ENCODE data around the gene TTLL8. TPM values are rescaled to one million over a fixed set of nuclear protein-coding genes. Genes with fewer than 3 reads are reported as not detected.
A peak's percentile ranks its signal among the peaks of the same experiment; 100 is the strongest.

The TTLL8 gene
- total and polyA plus RNA-seq, 2 of the 8 experiments (the other 6 are each of a cell fraction or from before 2014, with no cell fraction given): not detected

- Histone ChIP-seq H2BK120ac (replicated peaks; ENCODE audit: low read depth, low read length) (no peak overlapping the region), H3K14ac (ENCODE audit: insufficient read length) (no peak overlapping the region), H3K9me3 (ENCODE audit: insufficient read depth in 2 of 2, low read depth in 1 of 2, low read length in 1 of 2) (no peaks in the 10 kb centered on the region), H4K5ac (ENCODE audit: insufficient read length, low read depth, low read length) (no peak overlapping the region), H3K23me2 (ENCODE audit: low read depth, low read length) (no peaks in the 10 kb centered on the region), H3K79me2 (ENCODE audit: control insufficient read depth in 1 of 2, insufficient read depth in 2 of 2, low read length in 2 of 2) (no peaks in the 10 kb centered on the region), H3K9ac (replicated peaks in 1 of 4; ENCODE audit: extremely low read depth in 1 of 4, low read depth in 3 of 4, low read length in 3 of 4) (no peak overlapping the region), H2AK5ac (ENCODE audit: low read depth, low read length) (no peak overlapping the region), H2BK15ac (ENCODE audit: low read length) (0 out of 2 replicates have a peak overlapping the region, but pooled peaks have one; percentile 88), H3K4me2 (ENCODE audit: insufficient read depth in 1 of 2, low read depth in 2 of 2, low read length in 2 of 2) (0 out of 4 replicates have a peak overlapping the region, but pooled peaks of 1 of the 2 experiments have one; percentile 55), H4K8ac (ENCODE audit: extremely low read depth, insufficient read depth, low read length) (no peak overlapping the region), H3K79me1 (ENCODE audit: low read depth, low read length) (no peaks in the 10 kb centered on the region), H2BK20ac (ENCODE audit: low read length) (no peak overlapping the region), H3K36me3 (ENCODE audit: control insufficient read depth in 2 of 4, insufficient read depth in 4 of 4, low read length in 3 of 4) (no peaks in the 10 kb centered on the region), H3K56ac (replicated peaks; ENCODE audit: insufficient read length, low read depth, low read length) (no peak overlapping the region), H3K18ac (ENCODE audit: extremely low read depth, low read length) (no peak overlapping the region), H3K23ac (ENCODE audit: insufficient read length) (no peak overlapping the region), H3K27me3 (replicated peaks in 1 of 4; ENCODE audit: control insufficient read depth in 3 of 4, extremely low read depth in 1 of 4, insufficient read depth in 3 of 4, low read length in 3 of 4) (no peaks in the 10 kb centered on the region; a peak in 2 of 7 replicates), H2AFZ (ENCODE audit: low read length) (no peak overlapping the region), H4K91ac (replicated peaks; ENCODE audit: insufficient read length, low read length) (no peak overlapping the region), H3K4me1 (replicated peaks in 1 of 4; ENCODE audit: control insufficient read depth in 3 of 4, insufficient read depth in 4 of 4, low read length in 3 of 4) (peaks cover 0 to 14% (median 7%) of the 10 kb centered on the region in 4 experiments; a peak in 5 of 7 replicates), H3K27ac (ENCODE audit: low read depth, low read length) (no peak overlapping the region), H3K4me3 (ENCODE audit: extremely low read depth in 1 of 4, insufficient read depth in 2 of 4, low read depth in 3 of 4, low read length in 4 of 4) (no peak overlapping the region), H3K4ac (replicated peaks; ENCODE audit: insufficient read length, low read depth, low read length) (no peak overlapping the region), H2BK5ac (ENCODE audit: low read depth, low read length) (no peak overlapping the region), H4K20me1 (replicated peaks in 1 of 2; ENCODE audit: control insufficient read depth in 1 of 2, insufficient read depth in 2 of 2, low read length in 2 of 2) (no peaks in the 10 kb centered on the region), H2BK12ac (ENCODE audit: low read depth, low read length) (no peak overlapping the region; the same call in 1 of the 2 replicates)
- FAIRE-seq (no peak), DNase-seq (ENCODE audit: low read depth in 1 of 2, low spot score in 2 of 2) (no peak)
- ChIA-PET CTCF (ENCODE audit: partially characterized antibody) (interaction anchor here (1.2 to 2.4 kb wide), 5 partner anchors 10 to 122 kb away, joined by 3 to 9 read pairs (median 3); no protein-coding TSS in a partner anchor), POLR2A (ENCODE audit: partially characterized antibody) (interaction anchor here (1.5 kb wide), 1 partner anchor 163 kb away, joined by 3 read pairs; no protein-coding TSS in a partner anchor)
- WGBS, 2 experiments (ENCODE audit: extremely low coverage in 1 of 2, insufficient coverage in 1 of 2, insufficient read length in 1 of 2, insufficient replicate concordance in 2 of 2, low coverage in 1 of 2, low lambda C conversion rate in 2 of 2, missing lambda C conversion rate in 1 of 2): 87% methylated on average over 16 of the region's 16 CpGs; no CpG with 5 or more reads in 1 of the 2 experiments
- TF ChIP-seq KDM1A (IDR thresholded peaks at IDR 0.05; ENCODE audit: borderline replicate concordance, low read length) (no peak), CHD1 (IDR thresholded peaks at IDR 0.05; ENCODE audit: low read depth, low read length) (no peak), SIX5 (IDR thresholded peaks at IDR 0.05; ENCODE audit: low read depth, low read length) (no peak), FOSL1 (IDR thresholded peaks at IDR 0.05; ENCODE audit: insufficient read depth, low read depth, low read length) (no peak), TAF1 (IDR thresholded peaks at IDR 0.05; ENCODE audit: low read depth, low read length) (no peak), RAD21 (IDR thresholded peaks at IDR 0.05 in 1 of 2, conservative IDR thresholded peaks at IDR 0.05 in 1 of 2; ENCODE audit: low read depth in 2 of 2, low read length in 2 of 2) (no peak)
These were observed 26.5 kb upstream of the TTLL8 start for GRCh38 chr22:50084614-50085021.

Data from H1 (cell line).